Endodermal cell (in vitro differentiated cells): ENCODE data around the gene RIPK1. TPM values are rescaled to one million over a fixed set of nuclear protein-coding genes. Genes with fewer than 3 reads are reported as not detected.

Source experiments
- DNase-seq: peaks from one replicate; pipeline ENCODE4 v3.0.0-alpha.2; 2017
- H3K27ac ChIP-seq: 2 replicates; pipeline ENCODE4 v1.5.1; 2013; ENCODE audit warnings: mild to moderate bottlenecking, low read depth, low read length, moderate library complexity
- H3K27me3 ChIP-seq: 2 replicates; pipeline ENCODE4 v1.6.1; 2013; ENCODE audit warnings: mild to moderate bottlenecking, low read length, moderate library complexity; ENCODE audit not compliant: insufficient read depth, control insufficient read depth, poor library complexity, severe bottlenecking
- H3K36me3 ChIP-seq: 2 replicates; pipeline ENCODE4 v1.7.0; 2013; ENCODE audit warnings: mild to moderate bottlenecking, low read length, moderate library complexity; ENCODE audit not compliant: control insufficient read depth, insufficient read depth
- H3K4me1 ChIP-seq: one replicate; pipeline ENCODE4 v1.7.0; 2013; ENCODE audit warnings: low read length; ENCODE audit not compliant: control insufficient read depth, insufficient read depth
- H3K4me3 ChIP-seq: 2 replicates; pipeline ENCODE4 v1.5.1; 2013; ENCODE audit warnings: mild to moderate bottlenecking, low read length, moderate library complexity
- H3K9ac ChIP-seq: 2 replicates; pipeline ENCODE4 v1.6.1; 2013; ENCODE audit warnings: mild to moderate bottlenecking, low read length, moderate library complexity; ENCODE audit not compliant: poor library complexity, severe bottlenecking; ENCODE audit errors: extremely low read depth
- H3K9me3 ChIP-seq: 2 replicates; pipeline ENCODE4 v1.6.1; 2013; ENCODE audit warnings: mild to moderate bottlenecking, low read length, moderate library complexity; ENCODE audit not compliant: control insufficient read depth
- H3K27ac Mint-ChIP-seq: 2 replicates; pipeline ENCODE4 v1.8.0; 2020; ENCODE audit warnings: mixed read lengths
- H3K27me3 Mint-ChIP-seq: 2 replicates; pipeline ENCODE4 v1.8.0; 2021; ENCODE audit warnings: mild to moderate bottlenecking, mixed read lengths; ENCODE audit not compliant: insufficient read depth
- H3K36me3 Mint-ChIP-seq: 2 replicates; pipeline ENCODE4 v1.8.0; 2020; ENCODE audit warnings: low read depth, mixed read lengths
- H3K4me1 Mint-ChIP-seq: 2 replicates; pipeline ENCODE4 v1.8.0; 2020; ENCODE audit warnings: mixed read lengths
- H3K4me3 Mint-ChIP-seq: 2 replicates; pipeline ENCODE4 v1.8.0; 2020; ENCODE audit warnings: mild to moderate bottlenecking, moderate library complexity, mixed read lengths
- H3K9me3 Mint-ChIP-seq: 2 replicates; pipeline ENCODE4 v1.8.0; 2020; ENCODE audit warnings: mild to moderate bottlenecking, mixed read lengths
- CTCF ChIP-seq: fragments of 200-600 bp; sonication (generic); conservative IDR thresholded peaks from 2 replicates; pipeline ENCODE4 v1.5.0; 2021; ENCODE audit warnings: antibody characterized with exemption, mild to moderate bottlenecking
- WGBS, 2 experiments: methylation state at CpG; one replicate each; pipeline versions ENCODE4 v1.1.5 to v1.1.7; 2013; ENCODE audit warnings: missing lambda C conversion rate in 2 of 2, mixed read lengths in 1 of 2; ENCODE audit not compliant: insufficient coverage in 1 of 2, insufficient read length in 1 of 2; 5-methylcytosine and 5-hydroxymethylcytosine counted together
- total RNA-seq, 2 donors: library from RNA; stranded (reverse); fragmentation: NEBNext Ultra II Directional in 1 of 2; extraction: Animal tissue kit (Norgen Biotek cat#: 25700) in 1 of 2; gene quantifications; 2 replicates in 1 of 2; 3 replicates in 1 of 2; pipeline ENCODE4 v1.2.1, GENCODE V29; 2021

The RIPK1 gene
- total RNA-seq, 2 donors from 2014 or later, result 10.2 to 18.7 TPM

GRCh38 chr6:3079682-3080081, 11.4 kb downstream of the RIPK1 start:
- TF ChIP-seq CTCF, result no peak
- Histone ChIP-seq H3K9ac (no peak overlapping the region), H3K4me3 (no peak overlapping the region), H3K27ac (no peak overlapping the region), H3K9me3 (peaks cover 22% of the 10 kb centered on the region), H3K36me3 (peaks cover 75% of the 10 kb centered on the region), H3K27me3 (no peaks in the 10 kb centered on the region), H3K4me1 (no peaks in the 10 kb centered on the region)
- Mint-ChIP-seq H3K27ac (no peak overlapping the region), H3K9me3 (peaks cover 4% of the 10 kb centered on the region), H3K4me1 (peaks cover 3% of the 10 kb centered on the region), H3K36me3 (peaks cover 73% of the 10 kb centered on the region), H3K4me3 (no peak overlapping the region), H3K27me3 (no peaks in the 10 kb centered on the region)
- 100% methylated on average over 1 of the region's 1 CpG; no CpG with 5 or more reads in 1 of the 2 experiments for WGBS, 2 experiments
- no peak for DNase-seq

GRCh38 chr6:3081960-3082359, 13.7 kb downstream of the RIPK1 start:
- Histone ChIP-seq H3K4me3 (no peak overlapping the region), H3K4me1 (no peaks in the 10 kb centered on the region), H3K36me3 (peaks cover 95% of the 10 kb centered on the region), H3K9me3 (peaks cover 44% of the 10 kb centered on the region), H3K27ac (no peak overlapping the region), H3K9ac (no peak overlapping the region), H3K27me3 (no peaks in the 10 kb centered on the region)
- peaks cover 25% of the 10 kb centered on the region for H3K9me3 Mint-ChIP-seq
- no peak overlapping the region for H3K4me3 Mint-ChIP-seq
- H3K36me3 Mint-ChIP-seq, result peaks cover 92% of the 10 kb centered on the region
- DNase-seq, result no peak
- H3K4me1 Mint-ChIP-seq, result no peaks in the 10 kb centered on the region
- TF ChIP-seq CTCF, result no peak
- H3K27ac Mint-ChIP-seq, result no peak overlapping the region
- H3K27me3 Mint-ChIP-seq, result no peaks in the 10 kb centered on the region
- 83 to 97% methylated on average over 2 to 5 of the region's 5 CpGs for WGBS, 2 experiments

- no peak overlapping the region for H3K27ac Mint-ChIP-seq
- no peak overlapping the region for H3K4me3 ChIP-seq
- no peaks in the 10 kb centered on the region for H3K4me1 Mint-ChIP-seq
- no peak for TF ChIP-seq CTCF
- no peak overlapping the region for H3K27ac ChIP-seq
- H3K4me3 Mint-ChIP-seq, result no peak overlapping the region
- H3K36me3 ChIP-seq, result peaks cover 95% of the 10 kb centered on the region
- DNase-seq, result no peak
- H3K27me3 ChIP-seq, result no peaks in the 10 kb centered on the region
- peaks cover 96% of the 10 kb centered on the region for H3K36me3 Mint-ChIP-seq
- 96 to 99% methylated on average over 4 of the region's 4 CpGs for WGBS, 2 experiments
- no peaks in the 10 kb centered on the region for H3K4me1 ChIP-seq
- H3K9ac ChIP-seq, result no peak overlapping the region
- H3K9me3 Mint-ChIP-seq, result peaks cover 53% of the 10 kb centered on the region
- H3K27me3 Mint-ChIP-seq, result no peaks in the 10 kb centered on the region
- H3K9me3 ChIP-seq, result peaks cover 69% of the 10 kb centered on the region
Observed at GRCh38 chr6:3085074-3085473, 16.8 kb downstream of the RIPK1 start.
